ENCODE measurements around the gene BCDIN3D.
"Not testable (repeated sequence)": the region's sequence is repeated elsewhere in the genome, so short reads cannot be mapped to it uniquely, and the experiment has no call there.

DNA sequence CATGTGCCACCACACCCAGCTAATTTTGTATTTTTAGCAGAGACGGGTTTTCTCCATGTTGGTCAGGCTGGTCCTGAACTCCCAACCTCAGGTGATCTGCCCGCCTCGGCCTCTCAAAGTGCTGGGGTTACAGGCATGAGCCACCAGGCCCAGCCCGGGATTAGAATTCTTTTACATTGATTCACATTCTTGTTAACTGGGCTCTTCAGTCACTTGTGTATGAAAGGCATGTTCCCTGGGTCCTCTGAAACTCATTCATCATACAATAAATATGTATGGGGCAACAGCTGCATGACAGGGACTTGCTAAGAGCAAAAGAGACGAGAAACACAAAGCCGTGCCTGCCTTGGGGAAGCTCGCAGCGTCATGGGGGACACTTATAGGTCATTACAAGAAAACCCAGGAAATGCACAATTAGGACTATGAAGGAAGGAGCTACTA is 28.9 kb upstream of the BCDIN3D start:
- TF ChIP-seq, protein P1, sequence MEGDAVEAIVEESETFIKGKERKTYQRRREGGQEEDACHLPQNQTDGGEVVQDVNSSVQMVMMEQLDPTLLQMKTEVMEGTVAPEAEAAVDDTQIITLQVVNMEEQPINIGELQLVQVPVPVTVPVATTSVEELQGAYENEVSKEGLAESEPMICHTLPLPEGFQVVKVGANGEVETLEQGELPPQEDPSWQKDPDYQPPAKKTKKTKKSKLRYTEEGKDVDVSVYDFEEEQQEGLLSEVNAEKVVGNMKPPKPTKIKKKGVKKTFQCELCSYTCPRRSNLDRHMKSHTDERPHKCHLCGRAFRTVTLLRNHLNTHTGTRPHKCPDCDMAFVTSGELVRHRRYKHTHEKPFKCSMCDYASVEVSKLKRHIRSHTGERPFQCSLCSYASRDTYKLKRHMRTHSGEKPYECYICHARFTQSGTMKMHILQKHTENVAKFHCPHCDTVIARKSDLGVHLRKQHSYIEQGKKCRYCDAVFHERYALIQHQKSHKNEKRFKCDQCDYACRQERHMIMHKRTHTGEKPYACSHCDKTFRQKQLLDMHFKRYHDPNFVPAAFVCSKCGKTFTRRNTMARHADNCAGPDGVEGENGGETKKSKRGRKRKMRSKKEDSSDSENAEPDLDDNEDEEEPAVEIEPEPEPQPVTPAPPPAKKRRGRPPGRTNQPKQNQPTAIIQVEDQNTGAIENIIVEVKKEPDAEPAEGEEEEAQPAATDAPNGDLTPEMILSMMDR (IDR thresholded peaks at IDR 0.05): not testable (repeated sequence)
- TF ChIP-seq POLR2A, POLR2AphosphoS5 (IDR thresholded peaks at IDR 0.05): not testable (repeated sequence)
